T47D (cell line): ENCODE results near the gene AK5.
"Not testable (repeated sequence)": the region's sequence is repeated elsewhere in the genome, so short reads cannot be mapped to it uniquely, and the experiment has no call there.

Experiments
- DNase-seq, 2 experiments: peaks; one replicate each; pipeline versions ENCODE4 v3.0.0 to v3.0.0-alpha.2; 2011 to 2012; ENCODE audit warnings: low read depth in 1 of 2, low spot score in 1 of 2
- JUND ChIP-seq: IDR thresholded peaks from 2 replicates; pipeline ENCODE4 v1.6.1; 2012; ENCODE audit warnings: low read depth
- in situ Hi-C: cut with HindIII; loops from 2 replicates; pipeline ENCODE4 v1.10.0; 2016; ENCODE audit warnings: low sequenced_read_pairs, low pct_unique_long_range_greater_than_20kb

Gene AK5

GRCh38 chr1:77400781-77401180, 119.0 kb downstream of the AK5 start:
- DNase-seq: no peak
- in situ Hi-C loops: no loop called here
- no peak for TF ChIP-seq JUND

- in situ Hi-C loops: no loop called here
- no peak for DNase-seq
- no peak for TF ChIP-seq JUND
These were observed 119.6 kb downstream of the AK5 start for GRCh38 chr1:77401384-77401783.

GRCh38 chr1:77405186-77405585, 123.4 kb downstream of the AK5 start:
- TF ChIP-seq JUND: no peak
- in situ Hi-C loops: no loop called here
- DNase-seq: no peak

GRCh38 chr1:77406661-77407060, 124.8 kb downstream of the AK5 start:
- DNase-seq: peak in 1 of 2 experiments; percentile 2
- in situ Hi-C loops: no loop called here
- no peak for TF ChIP-seq JUND

GRCh38 chr1:77407738-77408375, 126.0 kb downstream of the AK5 start:
- DNase-seq: no peak
- in situ Hi-C loops: no loop called here
- TF ChIP-seq JUND: no peak

- in situ Hi-C loops, DNase-seq: not testable (repeated sequence)
These were observed 127.1 kb downstream of the AK5 start for GRCh38 chr1:77408933-77409332.

- in situ Hi-C loops: no loop called here
- TF ChIP-seq JUND: no peak
- DNase-seq: no peak
These were observed 130.4 kb downstream of the AK5 start for GRCh38 chr1:77412069-77412819.

- in situ Hi-C loops: no loop called here
- DNase-seq: no peak
- no peak for TF ChIP-seq JUND
These were observed 131.2 kb downstream of the AK5 start for GRCh38 chr1:77412820-77413530.

- no peak for TF ChIP-seq JUND
- no peak for DNase-seq
These were observed 131.9 kb downstream of the AK5 start for GRCh38 chr1:77413541-77414335.

GRCh38 chr1:77415579-77415978, 133.8 kb downstream of the AK5 start:
- TF ChIP-seq JUND: no peak
- in situ Hi-C loops: no loop called here
- DNase-seq: no peak

More at GRCh38 chr1:77413541-77414335, 131.9 kb downstream of the AK5 start:
- in situ Hi-C loops: no loop called here

- no peak for TF ChIP-seq JUND
- DNase-seq: peak in 1 of 2 experiments; percentile 28
- in situ Hi-C loops: no loop called here
These were observed 135.1 kb downstream of the AK5 start for GRCh38 chr1:77416692-77417450.

- DNase-seq, in situ Hi-C loops: not testable (repeated sequence)
These were observed 136.2 kb downstream of the AK5 start for GRCh38 chr1:77418055-77418454.
